Loucy (cell line): ENCODE measurements around the gene GNAO1.

Experiments used
- H2AFZ ChIP-seq: fragments of 200-600 bp; sonication (generic); 2 replicates; pipeline ENCODE4 v1.6.0; 2016; ENCODE audit warnings: antibody characterized with exemption, mild to moderate bottlenecking, low read length, moderate library complexity
- H3F3A ChIP-seq: fragments of 200-600 bp; 2 replicates; pipeline ENCODE4 v1.6.0; 2016; ENCODE audit warnings: antibody characterized with exemption, low read depth, mild to moderate bottlenecking
- H3K27me3 ChIP-seq: fragments of 200-600 bp; sonication (generic); 2 replicates; pipeline ENCODE4 v1.6.1; 2014; ENCODE audit warnings: low read length, mild to moderate bottlenecking; ENCODE audit not compliant: insufficient read depth, poor library complexity, severe bottlenecking
- H3K36me3 ChIP-seq: fragments of 200-600 bp; sonication (generic); 2 replicates; pipeline ENCODE4 v1.6.1; 2016; ENCODE audit warnings: low read length; ENCODE audit not compliant: insufficient read depth
- H3K4me1 ChIP-seq: fragments of 200-600 bp; sonication (generic); 2 replicates; pipeline ENCODE4 v1.5.1; 2014; ENCODE audit warnings: low read length, mild to moderate bottlenecking; ENCODE audit not compliant: insufficient read depth, poor library complexity, severe bottlenecking
- H3K4me2 ChIP-seq: fragments of 200-600 bp; sonication (generic); 2 replicates; pipeline ENCODE4 v1.6.0; 2014; ENCODE audit warnings: antibody characterized with exemption, low read length, low read depth, mild to moderate bottlenecking; ENCODE audit not compliant: poor library complexity, severe bottlenecking
- H3K4me3 ChIP-seq: fragments of 200-600 bp; sonication (generic); 2 replicates; pipeline ENCODE4 v1.5.1; 2014; ENCODE audit warnings: low read length, mild to moderate bottlenecking, mixed read lengths; ENCODE audit not compliant: poor library complexity, severe bottlenecking
- H3K79me2 ChIP-seq: fragments of 200-600 bp; sonication (generic); 2 replicates; pipeline ENCODE4 v1.6.1; 2014; ENCODE audit warnings: low read length; ENCODE audit not compliant: insufficient read depth
- H3K9ac ChIP-seq: fragments of 200-600 bp; sonication (generic); 2 replicates; pipeline ENCODE4 v1.6.0; 2014; ENCODE audit warnings: mild to moderate bottlenecking, low read depth, low read length, moderate library complexity; ENCODE audit not compliant: poor library complexity, severe bottlenecking
- H3K9me2 ChIP-seq: fragments of 200-600 bp; sonication (generic); replicated peaks from 2 replicates; pipeline ENCODE4 v1.6.1; 2016; ENCODE audit warnings: low read depth, low read length, mixed read lengths
- H3K9me3 ChIP-seq: fragments of 200-600 bp; sonication (generic); 2 replicates; pipeline ENCODE4 v1.6.1; 2014; ENCODE audit warnings: mild to moderate bottlenecking, antibody characterized with exemption, low read length, low read depth; ENCODE audit not compliant: insufficient read depth
- H4K20me1 ChIP-seq: fragments of 200-600 bp; sonication (generic); 2 replicates; pipeline ENCODE4 v1.6.0; 2014; ENCODE audit warnings: antibody characterized with exemption, low read length, mild to moderate bottlenecking; ENCODE audit not compliant: insufficient read depth, poor library complexity, severe bottlenecking
- EZH2phosphoT487 ChIP-seq: fragments of 200-600 bp; IDR thresholded peaks from 2 replicates; pipeline ENCODE4 v1.6.1; 2018; ENCODE audit warnings: antibody characterized with exemption, mild to moderate bottlenecking, moderate library complexity, borderline replicate concordance
- TF ChIP-seq, protein P1 (sequence below): fragments of 200-600 bp; sonication (generic); conservative IDR thresholded peaks from 2 replicates; pipeline ENCODE4 v1.5.1; 2014; ENCODE audit warnings: mild to moderate bottlenecking, antibody characterized with exemption, low read length

Gene GNAO1

DNA sequence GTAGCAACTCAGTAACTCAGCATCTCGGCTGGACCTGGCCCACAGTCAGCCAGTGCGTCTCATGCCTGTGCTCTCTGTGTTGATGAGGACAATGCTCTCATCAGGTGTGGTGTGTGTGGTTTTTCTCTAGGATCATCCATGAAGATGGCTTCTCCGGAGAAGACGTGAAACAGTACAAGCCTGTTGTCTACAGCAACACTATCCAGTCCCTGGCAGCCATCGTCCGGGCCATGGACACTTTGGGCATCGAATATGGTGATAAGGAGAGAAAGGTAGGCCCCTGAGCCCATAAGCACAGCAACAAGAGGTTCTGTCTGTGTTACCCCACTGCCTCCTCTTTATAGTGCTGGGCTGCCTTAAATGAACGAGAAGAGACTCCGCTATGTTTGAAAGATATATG, 84.5 kb downstream of the GNAO1 start:
- Histone ChIP-seq H3K79me2 (no peaks in the 10 kb centered on the region), H3K27me3 (no peaks in the 10 kb centered on the region), H3K9ac (no peak overlapping the region), H3K4me1 (peaks cover 26% of the 10 kb centered on the region), H3K4me2 (no peak overlapping the region), H3K9me3 (no peaks in the 10 kb centered on the region), H2AFZ (no peak overlapping the region), H3K36me3 (no peaks in the 10 kb centered on the region), H4K20me1 (no peaks in the 10 kb centered on the region), H3F3A (no peaks in the 10 kb centered on the region), H3K4me3 (no peak overlapping the region), H3K9me2 (no peaks in the 10 kb centered on the region)
- TF ChIP-seq EZH2phosphoT487, result no peak
- TF ChIP-seq, protein P1, sequence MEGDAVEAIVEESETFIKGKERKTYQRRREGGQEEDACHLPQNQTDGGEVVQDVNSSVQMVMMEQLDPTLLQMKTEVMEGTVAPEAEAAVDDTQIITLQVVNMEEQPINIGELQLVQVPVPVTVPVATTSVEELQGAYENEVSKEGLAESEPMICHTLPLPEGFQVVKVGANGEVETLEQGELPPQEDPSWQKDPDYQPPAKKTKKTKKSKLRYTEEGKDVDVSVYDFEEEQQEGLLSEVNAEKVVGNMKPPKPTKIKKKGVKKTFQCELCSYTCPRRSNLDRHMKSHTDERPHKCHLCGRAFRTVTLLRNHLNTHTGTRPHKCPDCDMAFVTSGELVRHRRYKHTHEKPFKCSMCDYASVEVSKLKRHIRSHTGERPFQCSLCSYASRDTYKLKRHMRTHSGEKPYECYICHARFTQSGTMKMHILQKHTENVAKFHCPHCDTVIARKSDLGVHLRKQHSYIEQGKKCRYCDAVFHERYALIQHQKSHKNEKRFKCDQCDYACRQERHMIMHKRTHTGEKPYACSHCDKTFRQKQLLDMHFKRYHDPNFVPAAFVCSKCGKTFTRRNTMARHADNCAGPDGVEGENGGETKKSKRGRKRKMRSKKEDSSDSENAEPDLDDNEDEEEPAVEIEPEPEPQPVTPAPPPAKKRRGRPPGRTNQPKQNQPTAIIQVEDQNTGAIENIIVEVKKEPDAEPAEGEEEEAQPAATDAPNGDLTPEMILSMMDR, result no peak

DNA sequence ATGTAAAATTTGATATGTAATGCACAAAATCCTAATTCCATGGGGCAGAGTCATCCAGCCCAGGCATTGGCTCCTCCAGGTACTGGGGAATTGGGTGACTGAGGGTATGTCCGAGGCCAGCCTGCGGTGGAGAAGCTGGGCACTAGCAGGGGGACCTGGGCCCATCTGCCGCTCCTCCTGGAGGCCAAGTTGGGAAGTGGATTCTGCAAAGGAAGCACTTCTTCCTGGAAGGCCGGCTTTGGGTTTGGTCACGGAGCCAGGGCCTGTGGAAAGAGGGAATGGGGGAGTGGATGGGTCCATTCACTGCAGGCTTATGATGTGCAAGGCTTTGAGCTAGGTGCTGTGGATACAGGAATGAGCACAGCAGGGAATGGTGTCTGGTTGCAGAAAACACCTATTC, 85.8 kb downstream of the GNAO1 start:
- Histone ChIP-seq H2AFZ (no peak overlapping the region), H3K4me3 (no peak overlapping the region), H3K9me2 (no peaks in the 10 kb centered on the region), H3K27me3 (no peaks in the 10 kb centered on the region), H3F3A (no peaks in the 10 kb centered on the region), H3K4me2 (no peak overlapping the region), H3K79me2 (no peaks in the 10 kb centered on the region), H4K20me1 (no peaks in the 10 kb centered on the region), H3K9ac (no peak overlapping the region), H3K36me3 (no peaks in the 10 kb centered on the region), H3K4me1 (peaks cover 32% of the 10 kb centered on the region), H3K9me3 (no peaks in the 10 kb centered on the region)
- TF ChIP-seq, protein P1, result 0 out of 2 replicates have a peak, but pooled peaks have one; percentile 20
- TF ChIP-seq EZH2phosphoT487, result no peak

DNA sequence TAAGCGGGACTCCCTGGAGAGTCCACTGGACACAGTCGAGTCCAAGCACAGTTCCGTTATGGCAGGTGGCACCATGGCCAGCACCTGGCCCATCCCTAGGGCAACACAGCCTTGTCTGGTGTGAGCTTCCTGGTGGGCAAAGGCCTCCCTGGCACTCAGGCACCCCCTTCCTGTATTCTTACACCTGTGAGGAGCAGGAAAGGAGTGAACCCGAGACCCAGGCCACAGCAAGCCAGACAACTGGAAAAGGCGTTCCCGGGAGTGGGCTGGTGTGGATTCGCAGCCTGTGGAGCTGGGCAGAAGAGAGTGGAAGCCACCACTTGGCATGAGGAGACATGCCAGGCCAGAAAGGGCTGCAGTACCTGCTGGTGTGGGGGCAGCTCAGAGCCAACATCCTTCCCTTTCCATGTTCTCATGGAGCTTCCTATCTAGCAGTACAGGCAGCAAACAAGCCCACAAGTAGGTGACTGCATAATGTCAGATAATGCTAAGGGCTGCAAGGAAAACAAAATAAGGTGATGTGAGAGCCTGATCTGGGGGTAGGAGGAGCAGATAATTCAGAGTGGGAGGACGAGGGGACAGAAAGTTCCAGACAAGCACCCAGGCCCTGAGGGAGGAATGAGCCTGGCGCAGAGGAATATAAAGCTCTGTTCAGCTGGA, 87.0 kb downstream of the GNAO1 start:
- H3K4me1 ChIP-seq, result peaks cover 32% of the 10 kb centered on the region
- peak overlapping the region; percentile 63 for H3K4me2 ChIP-seq
- no peak overlapping the region for H2AFZ ChIP-seq
- TF ChIP-seq EZH2phosphoT487, result no peak
- TF ChIP-seq, protein P1, result no peak
- no peaks in the 10 kb centered on the region for H3F3A ChIP-seq
- H3K36me3 ChIP-seq, result no peaks in the 10 kb centered on the region
- H3K9me2 ChIP-seq, result no peaks in the 10 kb centered on the region
- H3K9ac ChIP-seq, result peak overlapping the region; percentile 45
- H3K9me3 ChIP-seq, result no peaks in the 10 kb centered on the region
- no peaks in the 10 kb centered on the region for H3K79me2 ChIP-seq
- H4K20me1 ChIP-seq, result no peaks in the 10 kb centered on the region
- H3K27me3 ChIP-seq, result no peaks in the 10 kb centered on the region
- H3K4me3 ChIP-seq, result peak overlapping the region; percentile 44
